Hindlimb muscle (tissue), 1 donor: ENCODE results near the gene PAK1. TPM values are rescaled to one million over a fixed set of nuclear protein-coding genes. Genes with fewer than 3 reads are reported as not detected.
"Not testable (repeated sequence)": the region's sequence is repeated elsewhere in the genome, so short reads cannot be mapped to it uniquely, and the experiment has no call there.

Experiments used
- DNase-seq: peaks from one replicate; pipeline ENCODE4 v3.0.0-alpha.2; 2013
- polyA plus RNA-seq: library from polyadenylated mRNA; unstranded; fragments of 120-200 nt; gene quantifications from one replicate; pipeline ENCODE4 v1.2.1, GENCODE V29; 2013; ENCODE audit not compliant: insufficient read length

Gene PAK1
- polyA plus RNA-seq, 1 donor: 98.0 TPM

DNA sequence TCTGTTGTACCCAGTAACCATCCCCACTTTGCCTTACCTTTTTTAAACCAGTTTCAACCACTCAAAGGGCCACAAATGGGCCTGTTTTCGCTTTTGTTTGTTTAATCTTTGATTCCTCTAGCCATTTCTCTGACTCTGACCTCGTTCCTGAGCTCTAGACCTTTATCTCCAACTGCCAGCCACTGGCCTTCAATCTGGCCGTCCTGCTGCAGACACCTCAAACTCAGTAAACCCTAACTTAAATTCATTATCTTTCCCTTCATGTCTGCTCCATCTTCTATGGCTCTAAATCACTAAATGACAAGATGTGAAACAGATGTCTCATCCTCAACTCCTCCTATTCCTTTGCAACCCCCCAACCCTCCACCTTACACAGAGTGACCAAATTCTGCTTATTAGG is 171.1 kb downstream of the PAK1 start:
- DNase-seq: no peak

DNA sequence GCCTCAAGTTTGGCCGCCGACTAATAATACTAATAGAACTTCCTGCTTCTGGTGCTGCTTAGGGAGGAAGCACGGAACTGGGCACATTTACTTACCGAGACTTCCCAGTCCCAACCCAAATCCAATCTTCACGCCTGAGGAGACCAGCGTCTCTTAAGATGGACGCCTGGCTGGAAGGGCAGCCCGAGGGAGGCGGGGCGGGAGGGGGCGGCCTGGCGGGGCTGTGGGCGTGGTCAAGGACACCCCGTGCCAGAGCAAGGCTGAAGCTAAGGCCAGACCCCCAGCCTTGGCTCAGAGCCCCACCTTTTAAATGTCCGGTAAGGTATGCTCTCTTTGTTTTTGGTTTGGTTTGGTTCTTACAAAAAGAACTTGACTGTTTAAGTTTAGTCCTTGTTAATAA is 172.4 kb downstream of the PAK1 start, which contains the start of gene GDPD4:
GDPD4 (minus strand) TSS at position 177 of the 400 bp plus-strand sequence. CDS start 16,549 bp downstream, outside the sequence.
- no peak for DNase-seq

DNA sequence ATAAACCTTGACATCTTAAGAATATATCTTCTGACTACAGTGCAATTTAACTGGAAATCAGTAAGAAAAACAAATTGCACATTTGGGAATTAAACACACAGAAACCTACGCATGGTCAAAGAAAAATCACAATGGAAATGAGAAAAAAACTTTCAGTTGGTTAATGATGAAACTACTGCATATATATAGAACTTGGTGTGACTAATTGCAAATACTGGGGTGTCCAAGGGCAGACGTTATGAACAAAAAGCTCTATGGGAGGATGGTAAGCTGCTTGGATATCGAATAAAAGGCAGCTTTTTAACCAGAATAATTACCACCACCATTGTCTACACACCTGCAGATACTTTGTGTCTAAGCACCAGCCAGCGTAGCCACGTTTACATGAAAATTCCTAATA is 173.2 kb downstream of the PAK1 start:
- no peak for DNase-seq

DNA sequence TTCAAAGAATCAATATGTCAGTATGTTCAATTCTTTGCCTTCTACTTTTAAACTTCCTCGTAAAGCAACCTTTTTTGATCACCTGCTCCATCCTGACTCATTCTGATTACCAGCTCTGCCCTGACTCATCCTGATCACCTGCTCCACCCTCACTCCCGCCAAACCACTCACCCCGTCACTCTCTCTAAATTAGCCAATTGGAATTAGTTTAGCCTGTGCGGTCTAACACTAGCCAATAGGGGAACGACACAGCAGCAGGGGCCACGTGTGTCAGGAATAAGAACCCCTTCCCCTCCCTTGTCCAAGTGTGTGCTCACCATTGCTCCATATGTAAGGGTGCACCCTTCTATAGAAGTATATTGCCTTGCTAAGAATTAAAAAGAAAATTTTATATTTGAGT is 173.9 kb downstream of the PAK1 start:
- DNase-seq: not testable (repeated sequence)

DNA sequence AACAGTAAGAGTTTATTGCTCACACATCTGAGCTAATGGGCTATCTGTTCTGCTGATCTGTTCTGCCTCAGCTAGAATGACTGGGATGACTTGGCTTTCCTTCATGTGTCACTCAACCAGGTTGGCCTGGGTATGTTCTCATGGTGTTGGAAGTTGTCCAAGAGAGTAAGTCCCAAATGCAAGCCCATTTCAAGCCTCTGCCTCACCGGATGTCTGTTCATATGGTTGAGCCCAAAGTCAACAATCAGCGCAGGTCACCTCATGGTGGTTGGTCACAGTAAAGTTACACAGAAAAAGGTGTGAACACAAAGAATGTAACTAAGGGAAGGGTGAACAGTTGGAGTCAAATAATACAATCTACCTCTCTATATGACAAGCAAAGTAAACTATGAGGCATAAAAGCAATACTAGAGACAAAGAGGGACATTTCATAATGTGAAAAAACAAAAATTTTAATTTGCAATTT is 174.3 kb downstream of the PAK1 start:
- no peak for DNase-seq

DNA sequence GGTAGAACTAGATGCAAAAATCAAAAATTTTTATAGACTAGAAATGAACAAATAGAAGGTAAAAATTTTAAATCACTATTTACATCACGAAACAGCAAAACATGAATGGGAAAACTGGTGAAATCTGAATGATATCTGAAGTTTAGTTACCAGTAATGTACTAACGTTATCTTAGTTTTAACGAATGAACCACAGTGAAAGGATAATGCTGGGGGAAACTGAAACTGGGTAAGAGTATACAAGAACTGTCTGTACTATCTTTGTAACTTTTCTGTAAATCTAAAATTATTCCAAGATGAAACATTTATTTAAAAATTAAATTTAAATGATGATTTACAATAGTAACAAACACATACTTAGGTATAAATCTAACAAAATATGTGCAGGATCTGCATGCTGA is 179.9 kb downstream of the PAK1 start:
- DNase-seq: no peak

DNA sequence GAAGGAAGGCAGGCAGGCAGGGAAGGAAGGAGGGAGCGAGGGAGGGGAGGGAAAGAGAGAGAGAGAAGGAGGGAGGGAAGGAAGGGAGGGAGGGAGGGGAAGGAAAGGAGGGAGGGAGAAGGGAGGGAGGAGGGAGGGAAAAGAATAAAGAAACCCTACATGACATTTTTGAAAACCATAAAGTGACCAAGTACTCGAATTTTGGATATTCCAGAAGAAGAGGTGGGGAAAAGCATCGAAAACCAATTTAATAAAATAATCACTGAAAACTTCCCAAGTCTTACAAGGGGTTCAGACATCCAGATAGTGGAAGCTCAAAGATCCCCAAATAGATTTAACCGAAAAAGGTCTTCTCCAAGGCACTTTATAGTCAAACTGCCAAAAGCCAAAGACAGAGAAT is 184.2 kb downstream of the PAK1 start:
- DNase-seq: no peak

DNA sequence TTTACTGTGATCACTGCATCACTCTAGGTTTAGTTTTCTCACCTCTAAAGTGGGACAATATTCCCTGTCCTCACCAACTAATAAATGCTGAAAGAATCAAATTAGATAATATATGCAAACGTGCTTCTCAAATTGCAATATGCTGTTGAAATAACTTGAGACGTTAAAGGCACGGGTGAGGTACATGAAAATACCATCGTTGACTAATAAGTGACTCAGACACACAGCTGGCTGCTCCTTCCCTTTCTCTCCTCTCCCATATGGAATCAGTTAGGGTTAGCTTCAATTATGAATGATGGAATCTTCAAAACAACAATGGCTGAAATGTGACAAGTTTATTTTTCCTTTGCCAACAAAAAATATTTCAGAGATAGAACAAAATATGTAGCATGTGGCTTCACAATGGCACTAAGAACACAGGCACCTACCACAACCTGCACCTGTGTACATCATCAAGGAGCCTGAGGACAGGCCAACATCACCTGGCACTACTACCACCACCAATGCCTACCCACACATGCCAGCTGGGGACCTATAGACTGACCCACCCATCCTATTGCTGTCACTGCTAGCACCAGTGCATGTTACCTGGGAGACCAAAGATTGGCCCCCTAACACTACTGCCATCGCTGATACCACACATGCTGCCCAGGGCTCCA is 186.2 kb downstream of the PAK1 start:
- DNase-seq: no peak

DNA sequence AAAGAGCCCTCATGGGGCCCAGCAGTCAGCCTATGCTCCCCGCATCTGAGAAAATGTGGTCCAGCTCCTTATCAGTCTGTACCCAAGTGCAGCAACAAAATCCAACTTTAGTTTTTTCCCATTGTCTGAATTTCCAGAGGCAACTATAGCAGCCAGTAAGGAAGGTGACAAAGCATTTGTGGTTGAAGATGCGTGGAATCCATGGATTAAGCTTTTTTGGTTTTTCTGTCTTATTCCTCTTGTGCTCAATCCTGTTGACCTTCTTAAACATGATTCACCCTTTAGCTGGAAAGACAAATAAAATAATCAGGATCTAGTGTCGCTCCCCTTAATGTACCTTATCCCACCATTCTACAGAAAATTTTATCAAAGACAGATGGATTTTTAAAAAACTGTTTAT is 186.8 kb downstream of the PAK1 start:
- no peak for DNase-seq

DNA sequence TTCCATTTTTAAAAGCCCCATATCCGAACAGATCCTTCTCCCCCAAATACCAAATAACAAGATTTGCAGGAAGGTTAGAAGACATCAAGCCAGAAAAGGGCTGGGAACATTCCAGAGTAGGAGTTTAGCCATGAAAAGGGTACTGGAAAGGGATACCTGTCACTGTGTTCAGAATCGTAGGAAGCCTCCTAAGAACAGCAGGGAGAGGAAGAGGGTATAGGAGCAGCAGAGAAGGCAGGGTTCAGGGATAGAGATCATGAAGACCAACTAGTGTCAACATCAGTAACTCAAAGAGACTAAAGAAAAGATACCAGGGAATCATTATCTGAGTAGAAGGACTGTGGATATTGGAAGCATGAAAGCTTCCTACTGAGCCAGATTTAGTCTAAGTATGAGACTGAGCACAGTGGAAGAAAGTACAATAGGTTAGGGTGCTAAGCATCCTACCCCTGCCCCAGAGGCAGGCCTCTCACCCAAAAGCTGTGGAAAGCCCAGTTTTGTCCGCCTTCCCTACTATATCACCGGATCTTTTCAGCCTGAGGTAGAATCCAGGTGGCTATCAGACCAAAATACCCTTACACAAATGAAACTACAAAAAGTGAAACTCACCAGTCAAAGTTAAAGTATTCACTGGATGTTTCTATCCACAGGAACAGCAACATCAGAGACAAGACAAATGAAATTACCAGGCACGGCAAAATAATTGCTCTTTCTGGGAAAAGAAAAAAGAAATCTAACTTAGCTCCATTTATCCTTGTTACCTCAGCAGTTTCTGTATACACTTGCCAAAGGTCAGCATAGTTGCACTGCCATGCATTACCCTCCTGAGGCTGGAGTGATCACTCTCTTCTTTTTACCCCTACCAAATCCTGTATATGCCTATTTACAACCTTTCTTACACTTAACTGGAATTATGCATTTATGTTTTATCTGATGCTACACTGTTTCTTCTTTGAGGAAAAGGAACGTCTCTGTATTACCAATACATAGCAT is 189.1 kb downstream of the PAK1 start:
- no peak for DNase-seq

DNA sequence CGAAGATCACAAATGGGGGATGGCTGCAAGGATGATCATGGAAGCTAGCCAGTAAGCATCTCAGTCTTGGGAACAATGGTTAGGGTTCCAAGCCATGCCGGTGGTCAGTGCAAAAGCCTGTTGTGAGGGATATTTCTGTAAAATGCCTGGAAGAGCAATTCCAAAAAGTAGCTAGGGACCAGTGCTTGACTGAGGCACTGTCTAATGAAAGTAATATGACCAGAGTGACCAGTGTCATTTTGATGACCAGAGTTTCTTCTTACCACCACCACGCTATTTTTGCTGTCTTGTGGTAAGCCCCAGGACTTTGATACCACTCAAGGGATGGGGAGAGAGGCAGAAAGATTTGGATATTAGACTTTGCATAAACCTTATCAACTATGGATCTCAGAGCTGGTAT is 190.8 kb downstream of the PAK1 start:
- DNase-seq: no peak

DNA sequence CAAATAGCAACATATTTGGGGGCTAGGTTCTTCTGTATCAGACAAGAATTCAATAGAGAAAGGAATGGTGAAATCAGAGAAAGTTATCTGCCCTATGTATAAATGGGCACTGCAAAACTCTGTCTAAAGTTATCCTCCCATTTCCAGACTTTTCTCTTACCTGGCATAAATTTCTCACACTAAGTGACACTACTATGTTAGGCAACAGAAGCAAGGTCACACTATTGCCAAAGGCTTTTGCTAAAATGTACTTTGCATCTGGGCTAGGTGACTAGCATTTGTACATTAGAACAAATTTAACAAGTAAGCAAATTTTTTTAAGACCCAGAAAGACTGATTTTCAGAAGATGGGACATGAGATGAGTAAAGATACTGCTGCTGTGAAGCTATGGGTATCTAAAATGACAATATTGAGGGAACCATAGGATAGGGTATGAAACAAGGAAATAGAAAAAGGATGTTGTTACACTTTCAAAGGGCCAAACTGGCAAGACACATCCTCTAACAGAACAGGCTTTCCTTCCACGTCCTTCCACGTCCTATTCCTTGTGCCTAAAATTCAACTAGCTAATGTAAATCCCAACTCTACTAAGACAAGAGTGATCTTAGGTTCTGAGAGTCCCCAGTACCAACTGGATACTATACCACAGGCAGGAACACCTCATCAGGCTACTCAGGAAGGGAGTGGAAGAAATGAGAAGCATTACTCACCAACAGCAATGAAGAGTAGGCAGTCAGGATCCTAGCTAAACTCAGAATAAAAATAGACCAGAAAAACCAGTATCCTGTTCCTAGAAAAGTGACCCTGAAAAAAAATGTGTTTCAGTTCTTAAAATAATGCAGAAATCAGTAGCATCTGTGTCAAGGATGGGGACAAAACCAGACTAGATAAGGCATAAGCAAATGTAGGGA is 195.0 kb downstream of the PAK1 start:
- no peak for DNase-seq

DNA sequence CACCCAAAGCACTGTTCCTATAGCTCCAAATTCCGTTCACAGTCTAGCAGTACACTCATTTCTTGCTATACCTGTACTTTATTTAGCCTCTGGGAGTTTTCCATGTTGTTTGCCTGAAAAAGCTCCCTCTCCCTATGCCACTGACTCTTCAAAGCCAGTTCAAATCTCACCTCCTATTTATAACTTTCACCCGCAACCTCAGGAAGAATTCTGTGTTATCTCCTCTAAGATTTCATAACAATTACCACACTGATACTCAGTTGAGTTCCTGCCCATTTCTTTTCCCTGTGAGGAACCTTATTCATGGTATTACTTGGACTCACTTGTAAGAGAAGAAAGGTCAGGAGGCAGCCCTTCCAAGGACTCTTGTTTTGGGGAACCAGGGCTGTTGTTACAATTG is 197.6 kb downstream of the PAK1 start:
- no peak for DNase-seq

Other genes with a start within 250 kb of the PAK1 start
- 0.26 TPM for gene GDPD4, start 172.4 kb downstream of the PAK1 start, polyA plus RNA-seq
- 1.5 TPM for gene AQP11, start 115.9 kb upstream of the PAK1 start, polyA plus RNA-seq
- 102 TPM for gene CLNS1A, start 163.7 kb upstream of the PAK1 start, polyA plus RNA-seq